MM.1S (cell line): Measurements from ENCODE around the gene CLIC4.

Experiments
- CTCF ChIP-seq: fragments of 300-600 bp; sonication (generic); IDR thresholded peaks from 2 replicates; pipeline ENCODE4 v1.5.1; 2016; ENCODE audit warnings: antibody characterized with exemption, low read length, mixed read lengths
- EZH2 ChIP-seq: fragments of 300-600 bp; sonication (generic); optimal IDR thresholded peaks from 2 replicates; pipeline ENCODE3; 2017; ENCODE audit warnings: low read depth, mild to moderate bottlenecking, antibody characterized with exemption, low read length, mixed read lengths
- EZH2phosphoT487 ChIP-seq: fragments of 300-600 bp; sonication (generic); IDR thresholded peaks from 2 replicates; pipeline ENCODE4 v1.6.1; 2018; ENCODE audit warnings: antibody characterized with exemption, low read length

GRCh38 chr1:24745711-24746413, 615 bp downstream of the CLIC4 start:
- TF ChIP-seq CTCF, result no peak
- no peak for TF ChIP-seq EZH2phosphoT487
- no peak for TF ChIP-seq EZH2
